GM21526 (cell line): ENCODE measurements around the gene HNRNPH1.

ENCODE experiments used
- ATAC-seq: cut with Tn5 transposase; IDR thresholded peaks from one replicate; pipeline ENCODE4 v1.9.1; 2021; ENCODE audit warnings: moderate library complexity; ENCODE audit not compliant: unreplicated experiment, low FRiP score

The HNRNPH1 gene

GRCh38 chr5:179606071-179606909 is 17.2 kb downstream of the HNRNPH1 start:
- ATAC-seq, result no peak

DNA sequence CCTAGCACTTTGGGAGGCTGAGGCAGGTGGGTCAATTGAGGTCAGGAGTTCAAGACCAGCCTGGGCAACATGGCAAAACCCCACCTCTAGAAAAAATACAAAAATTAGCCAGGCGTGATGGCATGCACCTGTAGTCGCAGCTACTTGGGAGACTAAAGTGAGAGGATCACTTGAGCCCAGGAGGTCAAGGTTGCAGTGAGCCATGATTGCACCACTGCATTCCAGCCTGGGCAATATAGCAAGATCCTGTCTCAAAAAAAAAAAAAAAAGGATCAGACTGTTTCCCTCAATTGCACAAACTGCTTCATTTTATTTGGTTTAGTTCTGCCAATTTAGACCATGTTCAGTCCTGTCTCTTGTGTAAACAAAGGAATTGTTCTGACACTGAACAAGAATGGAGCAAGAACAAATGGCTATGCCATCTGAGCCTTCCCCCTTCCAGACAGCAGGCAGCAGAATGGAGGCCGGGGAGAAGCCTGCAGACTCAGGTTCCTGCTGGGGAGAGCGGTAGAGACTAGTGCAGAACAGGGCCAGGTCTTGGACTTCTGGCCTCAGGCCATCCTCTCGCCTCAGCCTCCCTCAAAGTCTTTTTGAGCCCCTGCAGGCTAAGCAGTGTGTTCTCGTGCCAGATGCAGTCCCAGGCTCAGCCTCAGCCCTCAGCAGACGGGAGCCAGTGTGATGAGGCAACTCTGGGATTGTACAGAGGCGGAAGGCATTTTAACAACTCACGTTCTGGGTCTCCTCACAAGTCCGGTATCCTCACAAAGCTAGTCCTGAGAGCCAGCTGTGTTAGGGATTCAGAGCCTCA is 18.2 kb downstream of the HNRNPH1 start:
- ATAC-seq, result no peak

DNA sequence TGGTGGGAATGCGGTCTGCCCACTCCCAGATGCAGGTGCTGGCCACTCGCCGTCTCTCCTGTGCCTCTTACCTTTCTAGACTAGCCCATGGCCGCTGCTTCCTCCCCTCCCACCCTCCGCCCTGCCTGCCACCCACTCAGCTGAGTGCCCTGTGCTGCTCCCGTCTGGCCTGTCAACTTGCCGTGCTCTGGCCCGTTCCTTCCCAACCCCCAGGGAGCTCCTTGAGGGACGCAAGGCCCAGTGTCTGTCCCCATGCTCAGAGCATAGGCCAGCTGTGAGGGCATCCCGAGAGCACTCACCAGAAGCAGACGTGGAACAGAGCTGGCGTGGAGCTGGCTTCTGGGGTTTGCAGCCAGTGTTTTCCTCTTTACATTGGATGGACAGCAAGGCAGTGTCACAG is 20.2 kb downstream of the HNRNPH1 start:
- ATAC-seq, result no peak

- ATAC-seq, result no peak
These were observed 21.4 kb downstream of the HNRNPH1 start for GRCh38 chr5:179601871-179602625.

DNA sequence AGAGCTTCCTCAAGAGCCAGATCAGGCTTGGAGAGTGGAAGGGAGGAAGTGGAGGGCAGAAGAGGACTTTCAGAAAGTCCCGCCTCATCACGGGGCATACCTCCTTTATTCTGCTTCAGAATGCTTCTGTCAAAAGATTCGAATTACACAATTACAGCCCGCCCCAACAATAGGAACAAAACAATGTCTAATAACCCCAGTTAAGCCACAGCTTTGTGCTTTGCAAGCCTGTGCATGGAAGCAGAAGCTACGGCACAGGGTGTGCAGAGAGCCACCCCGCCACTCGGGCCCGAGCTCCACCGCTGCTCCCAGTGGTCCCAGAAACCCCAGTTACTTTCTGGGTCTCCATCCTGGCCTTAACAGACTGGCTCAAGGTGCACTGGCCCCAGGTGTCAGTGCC is 23.5 kb downstream of the HNRNPH1 start:
- ATAC-seq, result no peak

DNA sequence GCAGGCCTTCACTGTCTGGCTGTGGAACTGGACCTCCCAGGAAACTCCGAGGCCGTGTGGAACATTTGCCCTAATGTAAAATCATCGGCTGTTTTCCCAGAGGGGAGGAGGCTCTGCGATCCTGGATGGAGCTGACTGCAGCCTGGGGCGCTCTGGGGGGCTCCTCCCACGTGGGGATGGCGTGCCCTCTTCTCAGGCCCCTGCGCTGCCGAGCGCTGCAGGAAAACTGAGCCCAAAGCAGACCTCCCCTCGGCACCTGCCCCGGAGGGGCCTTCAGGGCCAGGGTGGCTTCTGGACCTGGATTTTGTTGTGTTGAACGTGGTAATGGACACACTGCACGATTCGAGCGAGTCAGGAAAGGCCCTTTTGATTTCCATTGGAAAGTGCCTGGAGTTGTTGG is 23.9 kb downstream of the HNRNPH1 start:
- ATAC-seq, result no peak

DNA sequence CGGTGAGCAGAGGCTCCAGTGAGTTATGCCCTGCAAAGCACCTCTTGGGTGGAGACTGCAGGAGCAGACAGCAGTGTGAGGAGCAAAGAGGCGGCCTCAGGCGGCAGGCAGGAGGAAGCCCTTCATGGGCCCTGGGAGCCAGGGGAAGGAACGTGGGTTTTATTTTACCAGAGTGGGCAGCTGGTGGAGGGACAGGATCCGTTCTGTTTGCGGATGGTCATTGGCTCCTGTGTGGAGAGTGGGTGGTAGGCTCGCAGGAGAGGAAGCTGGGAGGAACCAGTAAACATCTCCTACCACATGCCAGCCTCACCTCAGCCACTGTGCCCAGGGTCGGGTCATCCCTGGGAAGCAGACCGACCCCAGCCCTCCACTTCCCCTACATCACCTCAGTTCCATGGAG is 24.4 kb downstream of the HNRNPH1 start:
- ATAC-seq, result no peak

- ATAC-seq, result no peak
These were observed 27.1 kb downstream of the HNRNPH1 start for GRCh38 chr5:179596421-179596820.

DNA sequence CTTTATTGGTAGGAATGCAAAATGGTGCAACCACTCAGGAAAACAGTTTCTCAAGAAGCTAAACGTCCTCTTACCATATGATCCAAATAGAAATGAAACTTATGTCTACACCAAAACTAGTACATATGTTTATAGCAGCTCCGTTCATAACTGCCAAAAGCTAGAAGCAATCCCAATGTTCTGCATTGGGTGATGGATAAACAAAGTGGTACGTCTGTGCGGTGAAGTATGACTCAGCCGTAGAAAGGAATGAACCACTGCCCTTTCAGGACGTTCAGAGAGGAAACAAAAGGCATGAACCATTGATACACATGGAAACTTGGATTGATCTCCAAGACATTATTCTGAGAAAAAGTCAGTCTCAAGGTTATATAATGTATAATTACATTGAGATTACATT is 27.6 kb downstream of the HNRNPH1 start:
- ATAC-seq, result no peak

- no peak for ATAC-seq
These were observed 35.3 kb downstream of the HNRNPH1 start for GRCh38 chr5:179588166-179588565.

GRCh38 chr5:179585941-179586401 is 37.5 kb downstream of the HNRNPH1 start:
- ATAC-seq, result no peak

GRCh38 chr5:179577286-179577960 is 46.0 kb downstream of the HNRNPH1 start:
- no peak for ATAC-seq

DNA sequence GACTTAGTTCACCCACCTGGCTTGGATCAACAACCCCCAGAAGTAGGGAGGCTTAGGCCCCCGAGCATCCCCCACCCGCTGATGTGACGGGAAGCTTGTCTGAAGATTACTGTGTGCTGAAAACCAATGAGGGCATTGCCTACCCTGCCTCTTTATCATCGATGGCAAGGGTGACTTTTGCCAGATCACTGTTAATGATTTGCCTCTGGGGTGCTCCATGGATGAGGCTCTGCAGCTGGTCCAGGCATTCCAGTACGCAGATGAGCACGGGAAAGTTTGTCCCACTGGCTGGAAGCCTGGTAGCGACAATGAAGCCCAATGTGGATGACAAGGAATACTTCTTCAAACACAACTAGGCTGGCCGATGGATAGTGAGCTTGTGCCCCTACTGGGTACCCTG is 51.1 kb downstream of the HNRNPH1 start:
- no peak for ATAC-seq

DNA sequence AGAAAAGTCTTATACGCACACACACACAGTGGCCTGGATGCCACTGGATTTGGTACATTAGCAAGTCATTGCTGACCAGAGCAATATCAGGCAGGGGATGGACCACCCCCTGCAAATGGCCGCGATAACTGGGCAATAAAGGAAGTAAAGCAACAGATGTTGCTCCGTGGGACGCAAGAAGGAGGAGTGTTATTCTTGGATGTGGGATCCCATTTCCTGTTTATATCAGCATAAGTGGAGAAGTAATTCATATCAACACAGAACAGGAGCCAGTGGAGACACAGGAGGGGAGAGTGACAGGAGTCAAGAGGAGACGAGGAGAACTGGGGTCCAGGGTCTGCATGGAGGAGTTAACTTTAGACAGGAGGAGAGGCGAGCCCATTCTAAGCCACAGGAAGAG is 54.8 kb downstream of the HNRNPH1 start:
- ATAC-seq, result no peak

- no peak for ATAC-seq
These were observed 58.9 kb downstream of the HNRNPH1 start for GRCh38 chr5:179564526-179564925.
